H1 (cell line): Measurements from ENCODE around the gene LPGAT1. TPM values are rescaled to one million over a fixed set of nuclear protein-coding genes. Genes with fewer than 3 reads are reported as not detected.

Experiments used
- CTCF ChIA-PET: fragments of 300-600 bp; sonication (Branson Sonifier 250); formaldehyde crosslinking; loops from one replicate; lab custom pipeline; 2021; ENCODE audit not compliant: partially characterized antibody; lab: Charles Lee
- POLR2A ChIA-PET: fragments of 300-600 bp; sonication (Branson Sonifier 250); formaldehyde crosslinking; loops from one replicate; lab custom pipeline; 2021; ENCODE audit warnings: inconsistent platforms; ENCODE audit not compliant: partially characterized antibody; lab: Charles Lee
- DNase-seq, 2 experiments: peaks; one replicate each; pipeline versions ENCODE4 v3.0.0 to v3.0.0-alpha.2; 2010 to 2022; ENCODE audit warnings: low spot score in 2 of 2, low read depth in 1 of 2, mixed read lengths in 1 of 2
- FAIRE-seq: peaks from 2 replicates; lab custom pipeline; 2011; peaks lifted over from hg19 to GRCh38; lab: Jason Lieb, UNC
- H2AFZ ChIP-seq: 2 replicates; pipeline ENCODE4 v1.8.1; 2012; ENCODE audit warnings: low read length, inconsistent platforms
- H2AK5ac ChIP-seq: 2 replicates; pipeline ENCODE4 v1.6.1; 2013; ENCODE audit warnings: low read depth, low read length
- H2BK120ac ChIP-seq: replicated peaks from 2 replicates; pipeline ENCODE3; 2013; ENCODE audit warnings: low read depth, low read length, inconsistent platforms
- H2BK12ac ChIP-seq: 2 replicates; pipeline ENCODE4 v1.6.1; 2013; ENCODE audit warnings: low read depth, low read length
- H2BK15ac ChIP-seq: 2 replicates; pipeline ENCODE4 v1.6.1; 2013; ENCODE audit warnings: low read length
- H2BK20ac ChIP-seq: 2 replicates; pipeline ENCODE4 v1.6.1; 2013; ENCODE audit warnings: low read length
- H2BK5ac ChIP-seq: 2 replicates; pipeline ENCODE4 v1.6.1; 2013; ENCODE audit warnings: low read depth, low read length
- H3K14ac ChIP-seq: 2 replicates; pipeline ENCODE4 v1.6.1; 2013; ENCODE audit warnings: inconsistent platforms; ENCODE audit not compliant: insufficient read length
- H3K18ac ChIP-seq: 2 replicates; pipeline ENCODE4 v1.6.1; 2013; ENCODE audit warnings: low read length; ENCODE audit errors: extremely low read depth
- H3K23ac ChIP-seq: 2 replicates; pipeline ENCODE4 v1.6.1; 2013; ENCODE audit warnings: inconsistent platforms; ENCODE audit not compliant: insufficient read length
- H3K23me2 ChIP-seq: 2 replicates; pipeline ENCODE4 v1.6.1; 2013; ENCODE audit warnings: low read depth, low read length
- H3K27ac ChIP-seq: 2 replicates; pipeline ENCODE4 v1.6.1; 2011; ENCODE audit warnings: low read depth, low read length, inconsistent platforms
- H3K27me3 ChIP-seq, 4 experiments: replicated peaks in 1 of 4; 1 replicate in 1 of 4; 2 replicates in 3 of 4; pipeline versions ENCODE4 v1.6.1 to v1.8.1; 2011 to 2013; ENCODE audit warnings: low read length in 3 of 4, mild to moderate bottlenecking in 3 of 4, inconsistent platforms in 2 of 4, mixed read lengths in 2 of 4, moderate library complexity in 1 of 4; ENCODE audit not compliant: control insufficient read depth in 3 of 4, insufficient read depth in 3 of 4; ENCODE audit errors: extremely low read depth in 1 of 4
- H3K36me3 ChIP-seq, 4 experiments: 2 replicates each; pipeline versions ENCODE4 v1.6.1 to v1.8.1; 2011 to 2013; ENCODE audit warnings: mild to moderate bottlenecking in 4 of 4, low read length in 3 of 4, moderate library complexity in 2 of 4, control low read depth in 1 of 4, inconsistent platforms in 1 of 4; ENCODE audit not compliant: insufficient read depth in 4 of 4, control insufficient read depth in 2 of 4
- H3K4ac ChIP-seq: replicated peaks from 2 replicates; pipeline ENCODE3; 2013; ENCODE audit warnings: low read length, low read depth, mixed read lengths, inconsistent platforms; ENCODE audit not compliant: insufficient read length
- H3K4me1 ChIP-seq, 4 experiments: replicated peaks in 1 of 4; 1 replicate in 1 of 4; 2 replicates in 3 of 4; pipeline versions ENCODE4 v1.6.1 to v1.8.1; 2011 to 2013; ENCODE audit warnings: low read length in 3 of 4, inconsistent platforms in 2 of 4, mixed read lengths in 1 of 4; ENCODE audit not compliant: insufficient read depth in 4 of 4, control insufficient read depth in 3 of 4
- H3K4me2 ChIP-seq, 2 experiments: 2 replicates each; pipeline versions ENCODE4 v1.6.1 to v1.8.1; 2011 to 2013; ENCODE audit warnings: low read depth in 2 of 2, low read length in 2 of 2, control low read depth in 1 of 2, inconsistent platforms in 1 of 2, mild to moderate bottlenecking in 1 of 2; ENCODE audit not compliant: insufficient read depth in 1 of 2
- H3K4me3 ChIP-seq, 4 experiments: fragments of 200-600, 300-600 bp in 1 of 4; sonication (generic), shearing (Covaris generic), sonication (Bioruptor Twin) in 1 of 4; 2 replicates each; pipeline versions ENCODE4 v1.5.1 to v1.8.1; 2011 to 2016; ENCODE audit warnings: low read length in 4 of 4, low read depth in 3 of 4, control low read depth in 2 of 4, inconsistent platforms in 2 of 4, mild to moderate bottlenecking in 2 of 4, mixed read lengths in 1 of 4, moderate library complexity in 1 of 4; ENCODE audit not compliant: insufficient read depth in 2 of 4; ENCODE audit errors: extremely low read depth in 1 of 4
- H3K56ac ChIP-seq: replicated peaks from 2 replicates; pipeline ENCODE3; 2013; ENCODE audit warnings: low read depth, mild to moderate bottlenecking, mixed read lengths, low read length, inconsistent platforms; ENCODE audit not compliant: insufficient read length
- H3K79me1 ChIP-seq: 2 replicates; pipeline ENCODE4 v1.6.1; 2013; ENCODE audit warnings: low read depth, low read length, control low read depth
- H3K79me2 ChIP-seq, 2 experiments: 2 replicates each; pipeline versions ENCODE4 v1.6.1 to v1.8.1; 2012 to 2013; ENCODE audit warnings: low read length in 2 of 2, mild to moderate bottlenecking in 2 of 2, inconsistent platforms in 1 of 2; ENCODE audit not compliant: insufficient read depth in 2 of 2, control insufficient read depth in 1 of 2
- H3K9ac ChIP-seq, 4 experiments: replicated peaks in 1 of 4; 1 replicate in 1 of 4; 2 replicates in 3 of 4; pipeline versions ENCODE4 v1.6.1 to v1.8.1; 2011 to 2013; ENCODE audit warnings: low read depth in 3 of 4, low read length in 3 of 4, control low read depth in 2 of 4, mild to moderate bottlenecking in 2 of 4, moderate library complexity in 2 of 4, inconsistent platforms in 1 of 4; ENCODE audit errors: extremely low read depth in 1 of 4
- H3K9me3 ChIP-seq, 2 experiments: 2 replicates each; pipeline versions ENCODE4 v1.6.1 to v1.8.1; 2012 to 2013; ENCODE audit warnings: mild to moderate bottlenecking in 2 of 2, moderate library complexity in 2 of 2, control low read depth in 1 of 2, inconsistent platforms in 1 of 2, low read depth in 1 of 2, low read length in 1 of 2, mixed read lengths in 1 of 2; ENCODE audit not compliant: insufficient read depth in 2 of 2
- H4K20me1 ChIP-seq, 2 experiments: replicated peaks in 1 of 2; 2 replicates each; pipeline versions ENCODE3 to v1.8.1; 2011 to 2013; ENCODE audit warnings: inconsistent platforms in 2 of 2, low read length in 2 of 2, mild to moderate bottlenecking in 1 of 2; ENCODE audit not compliant: insufficient read depth in 2 of 2, control insufficient read depth in 1 of 2
- H4K5ac ChIP-seq: 2 replicates; pipeline ENCODE4 v1.6.1; 2013; ENCODE audit warnings: low read length, low read depth, mixed read lengths, inconsistent platforms; ENCODE audit not compliant: insufficient read length
- H4K8ac ChIP-seq: 2 replicates; pipeline ENCODE4 v1.8.0; 2013; ENCODE audit warnings: mild to moderate bottlenecking, moderate library complexity, low read length, inconsistent platforms; ENCODE audit not compliant: insufficient read depth; ENCODE audit errors: extremely low read depth
- H4K91ac ChIP-seq: replicated peaks from 2 replicates; pipeline ENCODE3; 2013; ENCODE audit warnings: low read length, mixed read lengths, inconsistent platforms; ENCODE audit not compliant: insufficient read length
- BACH1 ChIP-seq: IDR thresholded peaks from 2 replicates; pipeline ENCODE4 v1.6.1; 2012; ENCODE audit warnings: low read length, improper control_type of control experiment
- CHD2 ChIP-seq: IDR thresholded peaks from 2 replicates; pipeline ENCODE4 v1.6.1; 2012; ENCODE audit warnings: low read length, improper control_type of control experiment
- JUN ChIP-seq: IDR thresholded peaks from 2 replicates; pipeline ENCODE4 v1.6.1; 2011; ENCODE audit warnings: low read depth, mild to moderate bottlenecking, improper control_type of control experiment, low read length
- NANOG ChIP-seq: IDR thresholded peaks from 2 replicates; pipeline ENCODE4 v1.6.1; 2011; ENCODE audit warnings: low read length, low read depth, mild to moderate bottlenecking, inconsistent platforms; ENCODE audit not compliant: insufficient read depth, poor library complexity, severe bottlenecking
- RBBP5 ChIP-seq: IDR thresholded peaks from 2 replicates; pipeline ENCODE4 v1.7.1; 2012; ENCODE audit warnings: low read depth, mild to moderate bottlenecking, inconsistent platforms, low read length, moderate library complexity, borderline replicate concordance
- RFX5 ChIP-seq: IDR thresholded peaks from 2 replicates; pipeline ENCODE4 v1.6.1; 2011; ENCODE audit warnings: low read depth, low read length, improper control_type of control experiment, borderline replicate concordance
- RXRA ChIP-seq: IDR thresholded peaks from 2 replicates; pipeline ENCODE4 v1.6.1; 2011; ENCODE audit warnings: low read depth, mild to moderate bottlenecking, low read length, moderate library complexity; ENCODE audit not compliant: insufficient read depth
- SIX5 ChIP-seq: IDR thresholded peaks from 2 replicates; pipeline ENCODE4 v1.6.1; 2011; ENCODE audit warnings: mild to moderate bottlenecking, low read depth, low read length
- SP2 ChIP-seq: IDR thresholded peaks from 2 replicates; pipeline ENCODE4 v1.6.1; 2012; ENCODE audit warnings: mild to moderate bottlenecking, low read length, inconsistent platforms
- TEAD4 ChIP-seq: IDR thresholded peaks from 2 replicates; pipeline ENCODE4 v1.6.1; 2012; ENCODE audit warnings: low read depth, low read length, inconsistent platforms, mixed read lengths
- WGBS, 2 experiments: shearing (Covaris generic) in 1 of 2; methylation state at CpG; one replicate each; pipeline versions ENCODE4 v1.1.6 to v1.1.7; 2013 to 2015; ENCODE audit warnings: low lambda C conversion rate in 2 of 2, mixed read lengths in 2 of 2, inconsistent platforms in 1 of 2, low coverage in 1 of 2, missing lambda C conversion rate in 1 of 2; ENCODE audit not compliant: insufficient replicate concordance in 2 of 2, insufficient coverage in 1 of 2, insufficient read length in 1 of 2; ENCODE audit errors: extremely low coverage in 1 of 2, missing lambda C conversion rate in 1 of 2; 5-methylcytosine and 5-hydroxymethylcytosine counted together
- polyA plus RNA-seq, 7 experiments: library from polyadenylated mRNA; depleted of rRNA in 3 of 7; stranded (reverse) in 5 of 7; unstranded in 2 of 7; fragments of >200 nt in 5 of 7; fragments of 200-250 nt in 2 of 7; gene quantifications; 1 replicate in 5 of 7; 2 replicates in 1 of 7; 4 replicates in 1 of 7; pipeline versions ENCODE4 v1.2.1 to v1.2.3, GENCODE V29; 2011 to 2013; ENCODE audit warnings: missing spikeins in 2 of 7, mixed read lengths in 2 of 7
- total RNA-seq: library from RNA; stranded (reverse); fragmentation: NEBNext Ultra II Directional; extraction: Animal tissue kit (Norgen Biotek cat#: 25700); gene quantifications from 2 replicates; pipeline ENCODE4 v1.2.1, GENCODE V29; 2021

LPGAT1 gene
- total and polyA plus RNA-seq, 2 of the 8 experiments (the other 6 are each of a cell fraction or from before 2014, with no cell fraction given) = 2.3 to 13.5 TPM

DNA sequence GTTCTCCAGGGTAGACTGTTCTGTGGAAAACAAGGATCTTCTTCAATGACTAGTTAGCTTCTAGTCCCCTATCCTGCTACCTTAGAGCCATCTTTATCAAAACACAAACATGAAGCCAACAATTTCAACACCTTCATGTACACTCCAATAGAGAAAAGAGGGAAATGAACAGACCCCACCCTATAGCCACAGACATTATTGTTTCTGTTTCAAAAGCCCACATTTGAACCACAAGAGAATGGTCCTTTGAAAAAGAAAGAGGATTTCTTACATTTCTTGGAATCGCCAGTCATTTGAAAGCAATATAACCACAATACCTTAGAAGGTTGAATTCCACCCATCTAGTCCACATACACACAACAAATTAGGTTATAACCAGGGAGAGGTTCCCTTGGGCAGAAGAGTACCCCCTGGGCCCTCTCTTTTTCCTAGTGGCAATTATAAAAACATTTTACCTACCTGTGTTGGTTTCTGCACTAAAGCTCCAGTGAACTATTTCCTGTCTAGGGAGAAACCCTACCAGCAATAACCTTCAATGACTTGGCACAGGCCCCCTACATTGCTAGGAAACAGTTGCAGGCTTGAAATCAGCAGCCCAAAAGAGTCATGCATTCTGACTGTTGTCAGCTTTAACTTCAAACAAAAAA is 2.7 kb upstream of the LPGAT1 start:
- H3K4ac ChIP-seq = no peak overlapping the region

More for the DNA sequence above, 2.7 kb upstream of the LPGAT1 start:
- FAIRE-seq = no peak
- Histone ChIP-seq H3K4me1 (peaks cover 0 to 7% (median 3%) of the 10 kb centered on the region in 4 experiments; a peak in 5 of 7 replicates), H3K27ac (no peak overlapping the region), H3K23me2 (peaks cover 9% of the 10 kb centered on the region), H3K27me3 (peaks cover 0 to 12% (median 6%) of the 10 kb centered on the region in 4 experiments; a peak in 5 of 7 replicates), H3K4me3 (no peak overlapping the region), H2AK5ac (no peak overlapping the region), H4K5ac (no peak overlapping the region), H3K18ac (no peak overlapping the region), H4K8ac (no peak overlapping the region), H3K4me2 (no peak overlapping the region), H3K9me3 (no peaks in the 10 kb centered on the region), H4K20me1 (no peaks in the 10 kb centered on the region), H3K36me3 (no peaks in the 10 kb centered on the region), H2BK120ac (no peak overlapping the region), H2BK12ac (no peak overlapping the region), H3K56ac (no peak overlapping the region), H4K91ac (no peak overlapping the region), H2BK15ac (no peak overlapping the region), H3K14ac (no peak overlapping the region), H3K23ac (no peak overlapping the region), H3K9ac (no peak overlapping the region), H2BK5ac (no peak overlapping the region), H2BK20ac (no peak overlapping the region), H3K79me2 (no peaks in the 10 kb centered on the region), H3K79me1 (no peaks in the 10 kb centered on the region), H2AFZ (no peak overlapping the region)
- no peak for TF ChIP-seq JUN
- no peak for TF ChIP-seq RFX5
- no peak for TF ChIP-seq SP2
- TF ChIP-seq BACH1 = no peak
- no peak for TF ChIP-seq TEAD4
- no peak for TF ChIP-seq NANOG
- no peak for TF ChIP-seq RXRA
- TF ChIP-seq RBBP5 = no peak
- no peak for TF ChIP-seq CHD2
- no peak for TF ChIP-seq SIX5
- POLR2A ChIA-PET = no interaction called here
- CTCF ChIA-PET = interaction anchor here (1.1 to 1.3 kb wide), 3 partner anchors 101 to 623 kb away, joined by 3 read pairs; no protein-coding TSS in a partner anchor
- DNase-seq = no peak
- WGBS, 2 experiments = 100% methylated on average over 1 of the region's 1 CpG; no CpG with 5 or more reads in 1 of the 2 experiments
